IMR-90 (cell line): ENCODE data around the gene FXYD3. TPM values are rescaled to one million over a fixed set of nuclear protein-coding genes. Genes with fewer than 3 reads are reported as not detected.

ENCODE experiments used
- ATAC-seq: fragments of 200-7000 bp; cut with Tn5 transposase; 2 replicates; pipeline ENCODE4 v1.9.1; 2020; ENCODE audit warnings: low read depth, mild to moderate bottlenecking, moderate library complexity
- BruUV-seq: library from RNA; stranded (reverse); fragments of 400-500 nt; replicated peaks from 2 replicates; lab custom pipeline; 2021; lab: Mats Ljungman, UMichigan
- CTCF ChIA-PET: fragments of 300-600 bp; formaldehyde crosslinking; extraction: SDS; loops from one replicate; lab custom pipeline; 2021; ENCODE audit warnings: antibody characterized with exemption; lab: Yijun Ruan, JAX
- POLR2A ChIA-PET: fragments of 300-600 bp; sonication (Branson Sonifier 250); formaldehyde crosslinking; loops from one replicate; lab custom pipeline; 2022; ENCODE audit warnings: antibody characterized with exemption; ENCODE audit not compliant: unreplicated experiment; lab: Charles Lee
- DNase-seq: peaks from one replicate; pipeline ENCODE4 v3.0.0; 2013
- H2AFZ ChIP-seq: replicated peaks from 2 replicates; pipeline ENCODE3; 2013; ENCODE audit warnings: low read length, mild to moderate bottlenecking; ENCODE audit not compliant: poor library complexity
- H2AK5ac ChIP-seq: 2 replicates; pipeline ENCODE4 v1.6.1; 2013; ENCODE audit warnings: low read depth, low read length, inconsistent platforms
- H2AK9ac ChIP-seq: replicated peaks from 2 replicates; pipeline ENCODE3; 2013; ENCODE audit warnings: mild to moderate bottlenecking, low read depth, low read length, moderate library complexity; ENCODE audit not compliant: poor library complexity
- H2BK120ac ChIP-seq: 2 replicates; pipeline ENCODE4 v1.6.1; 2013; ENCODE audit warnings: low read depth, low read length, inconsistent platforms
- H2BK15ac ChIP-seq: 3 replicates; pipeline ENCODE4 v1.6.1; 2013; ENCODE audit warnings: low read depth, low read length, inconsistent platforms
- H2BK20ac ChIP-seq: 2 replicates; pipeline ENCODE4 v1.6.1; 2013; ENCODE audit warnings: low read depth, mild to moderate bottlenecking, inconsistent platforms, low read length, moderate library complexity
- H2BK5ac ChIP-seq: 2 replicates; pipeline ENCODE4 v1.6.1; 2013; ENCODE audit warnings: mild to moderate bottlenecking, low read depth, low read length, inconsistent platforms; ENCODE audit not compliant: poor library complexity, severe bottlenecking
- H3K14ac ChIP-seq: replicated peaks from 2 replicates; pipeline ENCODE4 v1.6.1; 2013; ENCODE audit warnings: low read depth, low read length, inconsistent platforms
- H3K18ac ChIP-seq: 2 replicates; pipeline ENCODE4 v1.6.1; 2013; ENCODE audit warnings: low read depth, low read length, control low read depth
- H3K23ac ChIP-seq: 2 replicates; pipeline ENCODE4 v1.6.1; 2013; ENCODE audit warnings: low read depth, low read length, inconsistent platforms
- H3K27ac ChIP-seq: 2 replicates; pipeline ENCODE4 v1.5.1; 2013; ENCODE audit warnings: mild to moderate bottlenecking, control low read depth, low read length; ENCODE audit not compliant: insufficient read depth
- H3K27me3 ChIP-seq: 2 replicates; pipeline ENCODE4 v1.6.1; 2013; ENCODE audit warnings: low read length; ENCODE audit not compliant: control insufficient read depth, insufficient read depth
- H3K36me3 ChIP-seq: 2 replicates; pipeline ENCODE4 v1.6.1; 2013; ENCODE audit warnings: low read length, mixed read lengths; ENCODE audit not compliant: control insufficient read depth, insufficient read depth
- H3K4ac ChIP-seq: 2 replicates; pipeline ENCODE4 v1.6.1; 2013; ENCODE audit warnings: low read depth, low read length, inconsistent platforms
- H3K4me1 ChIP-seq: 2 replicates; pipeline ENCODE4 v1.6.1; 2013; ENCODE audit warnings: low read length, mixed read lengths; ENCODE audit not compliant: control insufficient read depth, insufficient read depth
- H3K4me2 ChIP-seq: 2 replicates; pipeline ENCODE4 v1.6.1; 2013; ENCODE audit warnings: low read depth, mild to moderate bottlenecking, control low read depth, low read length, moderate library complexity
- H3K4me3 ChIP-seq: 2 replicates; pipeline ENCODE4 v1.5.1; 2013; ENCODE audit warnings: low read depth, mild to moderate bottlenecking, control low read depth, low read length, moderate library complexity; ENCODE audit not compliant: insufficient read depth
- H3K56ac ChIP-seq: 2 replicates; pipeline ENCODE4 v1.6.1; 2013; ENCODE audit warnings: low read length, inconsistent platforms; ENCODE audit not compliant: insufficient read depth; ENCODE audit errors: extremely low read depth
- H3K79me1 ChIP-seq, 2 experiments: 2 replicates each; pipeline ENCODE4 v1.6.1; 2013; ENCODE audit warnings: low read length in 2 of 2, inconsistent platforms in 1 of 2, low read depth in 1 of 2
- H3K9ac ChIP-seq: 2 replicates; pipeline ENCODE4 v1.6.1; 2013; ENCODE audit warnings: low read depth, low read length, control low read depth
- H3K9me1 ChIP-seq: 2 replicates; pipeline ENCODE4 v1.6.1; 2013; ENCODE audit warnings: low read length, inconsistent platforms; ENCODE audit not compliant: insufficient read depth
- H3K9me3 ChIP-seq: 2 replicates; pipeline ENCODE4 v1.6.1; 2013; ENCODE audit warnings: low read length; ENCODE audit not compliant: control insufficient read depth, insufficient read depth
- H4K20me1 ChIP-seq: 2 replicates; pipeline ENCODE4 v1.6.1; 2013; ENCODE audit warnings: low read length, inconsistent platforms; ENCODE audit not compliant: insufficient read depth
- H4K5ac ChIP-seq: 2 replicates; pipeline ENCODE4 v1.6.1; 2013; ENCODE audit warnings: mild to moderate bottlenecking, low read depth, low read length, control low read depth
- H4K8ac ChIP-seq, 2 experiments: 2 replicates each; pipeline ENCODE4 v1.6.1; 2013; ENCODE audit warnings: low read depth in 2 of 2, low read length in 2 of 2, control low read depth in 1 of 2, inconsistent platforms in 1 of 2
- H4K91ac ChIP-seq: 2 replicates; pipeline ENCODE4 v1.6.1; 2013; ENCODE audit warnings: low read depth, low read length, inconsistent platforms; ENCODE audit not compliant: insufficient read depth
- NFE2L2 ChIP-seq: fragments of 150-350 bp; IDR thresholded peaks from 2 replicates; pipeline ENCODE4 v1.6.1; 2016; ENCODE audit warnings: low read depth, mild to moderate bottlenecking, low read length
- WGBS, 2 experiments: methylation state at CpG; one replicate each; pipeline versions ENCODE4 v1.1.5 to v1.1.7; 2013; ENCODE audit warnings: missing lambda C conversion rate in 2 of 2; ENCODE audit not compliant: insufficient read length in 1 of 2; ENCODE audit errors: extremely low coverage in 2 of 2; 5-methylcytosine and 5-hydroxymethylcytosine counted together
- dilution Hi-C: fragments of 300-500 bp; cut with HindIII; formaldehyde crosslinking; loops from one replicate; pipeline ENCODE4 v1.14.3; 2018; ENCODE audit warnings: low sequenced_read_pairs; ENCODE audit not compliant: unreplicated experiment
- in situ Hi-C: fragments of 300-500 bp; cut with MboI; formaldehyde crosslinking; loops from 3 replicates; pipeline ENCODE4 v1.14.3; 2019; ENCODE audit warnings: low sequenced_read_pairs, inconsistent platforms, mixed read lengths
- intact Hi-C: fragments of 100-400 bp; cut with micrococcal nuclease; formaldehyde crosslinking; loops from 2 replicates; pipeline ENCODE4 v1.10.0; 2022
- microRNA-seq, 2 experiments: library from miRNA; stranded (forward) in 1 of 2; unstranded in 1 of 2; fragments of 10-50 nt in 1 of 2; fragments of <30 nt in 1 of 2; gene quantifications in 1 of 2; microRNA quantifications in 1 of 2; one replicate each; pipeline versions ENCODE3 to v1.1.0; 2013 to 2020; ENCODE audit not compliant: insufficient read depth in 1 of 2, insufficient read length in 1 of 2, unreplicated experiment in 1 of 2
- polyA plus RNA-seq, 3 experiments: library from polyadenylated mRNA; depleted of rRNA; stranded (reverse); fragments of >200 nt; gene quantifications; 2 replicates each; pipeline ENCODE4 v1.2.3, GENCODE V29; 2012; ENCODE audit warnings: low replicate concordance in 1 of 3
- small RNA-seq, 5 experiments: library from RNA; depleted of rRNA; stranded (forward); fragments of <200 nt; gene quantifications; one replicate each; pipeline ENCODE3, GENCODE V24; 2012
- total RNA-seq: library from RNA; depleted of rRNA; stranded (reverse); fragments of >200 nt; gene quantifications from 2 replicates; pipeline ENCODE4 v1.2.3, GENCODE V29; 2012; rRNA removed

FXYD3 gene
- total and polyA plus RNA-seq, 2 of the 4 experiments (the other 2 are of a cell fraction), result not detected

- no peaks in the 10 kb centered on the region for H3K4me1 ChIP-seq
- ChIA-PET CTCF (no interaction called here), POLR2A (no interaction called here)
- peaks cover 11% of the 10 kb centered on the region for H3K36me3 ChIP-seq
- H3K79me1 ChIP-seq, result no peaks in the 10 kb centered on the region
- DNase-seq, result no peak
- no peak overlapping the region for H2BK15ac ChIP-seq
- no peak overlapping the region for H3K14ac ChIP-seq
- H2AK9ac ChIP-seq, result no peak overlapping the region
- H3K18ac ChIP-seq, result no peak overlapping the region
- H3K27ac ChIP-seq, result no peak overlapping the region
- H2AFZ ChIP-seq, result no peak overlapping the region
- no peaks in the 10 kb centered on the region for H4K20me1 ChIP-seq
- no peak for TF ChIP-seq NFE2L2
- no peak overlapping the region for H4K91ac ChIP-seq
- intact Hi-C loops, result no loop called here
- dilution Hi-C loops, result no loop called here
- no peak overlapping the region for H4K8ac ChIP-seq
- H4K5ac ChIP-seq, result no peak overlapping the region
- no CpG with 5 or more reads among the region's 3 CpGs for WGBS, 2 experiments
- BruUV-seq, result no TSS peak
- H3K9ac ChIP-seq, result no peak overlapping the region
- no peak overlapping the region for H2BK20ac ChIP-seq
- no peak overlapping the region for H3K56ac ChIP-seq
- no peak overlapping the region for H3K4ac ChIP-seq
- H3K27me3 ChIP-seq, result no peaks in the 10 kb centered on the region
- no peak overlapping the region for H2BK120ac ChIP-seq
- no peak overlapping the region for H3K4me2 ChIP-seq
- in situ Hi-C loops, result no loop called here
- no peak overlapping the region for H3K23ac ChIP-seq
- H3K9me1 ChIP-seq, result no peaks in the 10 kb centered on the region
- H3K9me3 ChIP-seq, result no peaks in the 10 kb centered on the region
- no peak for ATAC-seq
- H3K4me3 ChIP-seq, result no peak overlapping the region
- no peak overlapping the region for H2AK5ac ChIP-seq
- no peak overlapping the region for H2BK5ac ChIP-seq
Measured at GRCh38 chr19:35171730-35172129, 56.1 kb downstream of the FXYD3 start.

Small RNA genes within 50 kb of the gene (microRNA-seq; reads per million reads assigned to microRNA genes)
- gene AC020907.2 (ENCODE audit: insufficient read depth, insufficient read length), result not detected

Small RNA genes within 50 kb of the gene (small RNA-seq; reads per million reads assigned to genes)
- gene AC020907.2, result 0 reads per million in 5 experiments

Other genes starting within 250 kb of the FXYD3 start
- 2.8 and 2.9 TPM in 2 replicates for gene ZNF30, start 188.9 kb upstream of the FXYD3 start, total RNA-seq
- gene ZNF30, start 188.9 kb upstream of the FXYD3 start, polyA plus RNA-seq (2012; rRNA removed), result 1.1 and 1.3 TPM in 2 replicates
- gene ZNF792, start 151.6 kb upstream of the FXYD3 start, total RNA-seq, result 3.9 and 4.8 TPM in 2 replicates
- 1.2 and 1.5 TPM in 2 replicates for gene ZNF792, start 151.6 kb upstream of the FXYD3 start, polyA plus RNA-seq (2012; rRNA removed)
- 11.1 and 11.4 TPM in 2 replicates for gene GRAMD1A, start 115.5 kb upstream of the FXYD3 start, total RNA-seq
- gene GRAMD1A, start 115.5 kb upstream of the FXYD3 start, polyA plus RNA-seq (2012; rRNA removed), result 63.0 and 65.2 TPM in 2 replicates
- 2.0 and 2.2 TPM in 2 replicates for gene SCN1B, start 85.4 kb upstream of the FXYD3 start, total RNA-seq
- gene SCN1B, start 85.4 kb upstream of the FXYD3 start, polyA plus RNA-seq (2012; rRNA removed), result 9.6 and 10.6 TPM in 2 replicates
- gene HPN, start 74.1 kb upstream of the FXYD3 start, total RNA-seq, result not detected in 2 replicates
- gene HPN, start 74.1 kb upstream of the FXYD3 start, polyA plus RNA-seq (2012; rRNA removed), result not detected in 2 replicates
- not detected in 2 replicates for gene LGI4, start 19.2 kb downstream of the FXYD3 start, total RNA-seq
- 0.06 and 0.10 TPM in 2 replicates for gene LGI4, start 19.2 kb downstream of the FXYD3 start, polyA plus RNA-seq (2012; rRNA removed)
- 0.18 TPM in 1 of 2 replicates, not detected in the other for gene FXYD1, start 23.0 kb downstream of the FXYD3 start, total RNA-seq
- 2.7 and 3.9 TPM in 2 replicates for gene FXYD1, start 23.0 kb downstream of the FXYD3 start, polyA plus RNA-seq (2012; rRNA removed)
- gene FXYD7, start 27.4 kb downstream of the FXYD3 start, total RNA-seq, result not detected in 2 replicates
- 0.31 and 0.39 TPM in 2 replicates for gene FXYD7, start 27.4 kb downstream of the FXYD3 start, polyA plus RNA-seq (2012; rRNA removed)
- gene FXYD5, start 38.9 kb downstream of the FXYD3 start, total RNA-seq, result 45.8 and 53.6 TPM in 2 replicates
- gene FXYD5, start 38.9 kb downstream of the FXYD3 start, polyA plus RNA-seq (2012; rRNA removed), result 245 and 287 TPM in 2 replicates
- not detected in 2 replicates for gene FAM187B, start 112.9 kb downstream of the FXYD3 start, total RNA-seq
- not detected in 2 replicates for gene FAM187B, start 112.9 kb downstream of the FXYD3 start, polyA plus RNA-seq (2012; rRNA removed)
- 0.18 and 0.28 TPM in 2 replicates for gene LSR, start 133.2 kb downstream of the FXYD3 start, total RNA-seq
- 0.44 and 0.98 TPM in 2 replicates for gene LSR, start 133.2 kb downstream of the FXYD3 start, polyA plus RNA-seq (2012; rRNA removed)
- gene USF2, start 153.1 kb downstream of the FXYD3 start, total RNA-seq, result 21.3 and 27.5 TPM in 2 replicates
- 65.6 and 82.5 TPM in 2 replicates for gene USF2, start 153.1 kb downstream of the FXYD3 start, polyA plus RNA-seq (2012; rRNA removed)
- gene HAMP, start 166.7 kb downstream of the FXYD3 start, total RNA-seq, result under 0.01 TPM in 2 replicates
- gene HAMP, start 166.7 kb downstream of the FXYD3 start, polyA plus RNA-seq (2012; rRNA removed), result not detected in 2 replicates
- gene MAG, start 176.3 kb downstream of the FXYD3 start, total RNA-seq, result not detected in 2 replicates
- not detected in 2 replicates for gene MAG, start 176.3 kb downstream of the FXYD3 start, polyA plus RNA-seq (2012; rRNA removed)
- gene CD22, start 213.4 kb downstream of the FXYD3 start, total RNA-seq, result 0.18 TPM in 1 of 2 replicates, not detected in the other
- 0.22 TPM in 2 replicates for gene CD22, start 213.4 kb downstream of the FXYD3 start, polyA plus RNA-seq (2012; rRNA removed)
- gene FFAR1, start 232.1 kb downstream of the FXYD3 start, total RNA-seq, result not detected in 2 replicates
- gene FFAR1, start 232.1 kb downstream of the FXYD3 start, polyA plus RNA-seq (2012; rRNA removed), result not detected in 2 replicates
- gene FFAR3, start 242.6 kb downstream of the FXYD3 start, total RNA-seq, result not detected in 2 replicates
- gene FFAR3, start 242.6 kb downstream of the FXYD3 start, polyA plus RNA-seq (2012; rRNA removed), result not detected in 2 replicates